Smooth muscle cell (in vitro differentiated cells): ENCODE measurements around the gene TLK1. TPM values are rescaled to one million over a fixed set of nuclear protein-coding genes. Genes with fewer than 3 reads are reported as not detected.

ENCODE experiments used
- DNase-seq: peaks from one replicate; lab custom pipeline; 2025; ENCODE audit not compliant: unreplicated experiment; lab: John Stamatoyannopoulos, UW
- H2AFZ ChIP-seq: fragments of 200-600 bp; sonication (generic); 2 replicates; pipeline ENCODE4 v1.6.0; 2016; ENCODE audit warnings: antibody characterized with exemption, low read depth, mild to moderate bottlenecking
- H3F3A ChIP-seq: fragments of 200-600 bp; sonication (generic); 2 replicates; pipeline ENCODE4 v1.6.0; 2017; ENCODE audit warnings: antibody characterized with exemption, low read depth
- H3K27ac ChIP-seq: fragments of 200-600 bp; sonication (generic); 2 replicates; pipeline ENCODE4 v1.5.1; 2016; ENCODE audit warnings: low read depth, mild to moderate bottlenecking
- H3K27me3 ChIP-seq: fragments of 200-600 bp; sonication (generic); 2 replicates; pipeline ENCODE4 v1.6.1; 2016; ENCODE audit warnings: low read depth, mild to moderate bottlenecking
- H3K36me3 ChIP-seq: fragments of 200-600 bp; sonication (generic); 2 replicates; pipeline ENCODE4 v1.5.1; 2016; ENCODE audit warnings: low read depth
- H3K4me1 ChIP-seq: fragments of 200-600 bp; sonication (generic); 2 replicates; pipeline ENCODE4 v1.5.1; 2016; ENCODE audit warnings: low read depth
- H3K4me2 ChIP-seq: fragments of 200-600 bp; sonication (generic); 2 replicates; pipeline ENCODE4 v1.6.0; 2016; ENCODE audit warnings: mild to moderate bottlenecking
- H3K4me3 ChIP-seq: fragments of 200-600 bp; sonication (generic); 2 replicates; pipeline ENCODE4 v1.5.1; 2016; ENCODE audit warnings: mild to moderate bottlenecking
- H3K79me2 ChIP-seq: fragments of 200-600 bp; sonication (generic); 2 replicates; pipeline ENCODE4 v1.6.0; 2016; ENCODE audit warnings: low read depth, mild to moderate bottlenecking
- H3K9ac ChIP-seq: fragments of 200-600 bp; sonication (generic); 2 replicates; pipeline ENCODE4 v1.6.0; 2016; ENCODE audit warnings: low read depth
- H3K9me3 ChIP-seq: fragments of 200-600 bp; sonication (generic); replicated peaks from 2 replicates; pipeline ENCODE4 v1.5.1; 2016; ENCODE audit warnings: low read depth
- H4K20me1 ChIP-seq: fragments of 200-600 bp; sonication (generic); 2 replicates; pipeline ENCODE4 v1.6.0; 2016; ENCODE audit warnings: low read depth
- CTCF ChIP-seq: fragments of 200-600 bp; sonication (generic); IDR thresholded peaks from 2 replicates; pipeline ENCODE4 v1.5.1; 2017; ENCODE audit warnings: borderline replicate concordance, mild to moderate bottlenecking, antibody characterized with exemption; ENCODE audit not compliant: insufficient read depth, poor library complexity, severe bottlenecking
- WGBS: methylation state at CpG from one replicate; pipeline ENCODE4 v1.1.7; 2016; ENCODE audit warnings: low lambda C conversion rate; 5-methylcytosine and 5-hydroxymethylcytosine counted together
- polyA plus RNA-seq: library from polyadenylated mRNA; unstranded; fragments of >200 nt; fragmentation: Nextera tagmentation; extraction: Ambion mirVana; gene quantifications from 2 replicates; pipeline ENCODE4 v1.2.1, GENCODE V29; 2016
- total RNA-seq: library from RNA; depleted of rRNA; stranded (reverse); fragments of >200 nt; gene quantifications from 2 replicates; pipeline ENCODE4 v1.2.3, GENCODE V29; 2014

Gene TLK1
- total and polyA plus RNA-seq, 2 experiments from 2014 or later = 3.2 to 20.0 TPM

- Histone ChIP-seq H3K9me3 (peaks cover 15% of the 10 kb centered on the region), H3K79me2 (peaks cover 75% of the 10 kb centered on the region), H3K27me3 (no peaks in the 10 kb centered on the region), H3K4me2 (no peak overlapping the region), H2AFZ (no peak overlapping the region), H3K36me3 (peaks cover 10% of the 10 kb centered on the region), H3K4me3 (no peak overlapping the region), H4K20me1 (peaks cover 14% of the 10 kb centered on the region), H3F3A (no peaks in the 10 kb centered on the region), H3K9ac (no peak overlapping the region), H3K4me1 (no peaks in the 10 kb centered on the region), H3K27ac (no peak overlapping the region)
- WGBS = 79% methylated on average over 4 of the region's 4 CpGs
- TF ChIP-seq CTCF = no peak
- no peak for DNase-seq
Observed at GRCh38 chr2:171102802-171103201, 57.9 kb downstream of the TLK1 start.

GRCh38 chr2:171100370-171100769 is 60.3 kb downstream of the TLK1 start:
- Histone ChIP-seq H3K27me3 (no peaks in the 10 kb centered on the region), H3K79me2 (peaks cover 82% of the 10 kb centered on the region), H3F3A (no peaks in the 10 kb centered on the region), H2AFZ (no peak overlapping the region), H3K9ac (no peak overlapping the region), H4K20me1 (peaks cover 24% of the 10 kb centered on the region), H3K4me3 (no peak overlapping the region), H3K9me3 (peaks cover 15% of the 10 kb centered on the region), H3K36me3 (peaks cover 10% of the 10 kb centered on the region), H3K27ac (no peak overlapping the region), H3K4me1 (no peaks in the 10 kb centered on the region), H3K4me2 (no peak overlapping the region)
- DNase-seq = no peak
- 92% methylated on average over 3 of the region's 3 CpGs for WGBS
- TF ChIP-seq CTCF = no peak

- Histone ChIP-seq H3F3A (no peaks in the 10 kb centered on the region), H4K20me1 (peaks cover 31% of the 10 kb centered on the region), H3K79me2 (peaks cover 83% of the 10 kb centered on the region)
Observed at GRCh38 chr2:171098607-171099006, 62.1 kb downstream of the TLK1 start.

More at GRCh38 chr2:171098607-171099006, 62.1 kb downstream of the TLK1 start:
- no peak for DNase-seq
- Histone ChIP-seq H3K9ac (no peak overlapping the region), H3K4me2 (no peak overlapping the region), H3K27ac (no peak overlapping the region), H3K27me3 (no peaks in the 10 kb centered on the region), H3K4me1 (no peaks in the 10 kb centered on the region), H3K36me3 (peaks cover 10% of the 10 kb centered on the region), H3K9me3 (peaks cover 15% of the 10 kb centered on the region), H3K4me3 (no peak overlapping the region), H2AFZ (no peak overlapping the region)
- TF ChIP-seq CTCF = no peak
